KBM-7 (cell line): Measurements from ENCODE around the gene THAP9.
A peak's percentile ranks its signal among the peaks of the same experiment; 100 is the strongest.
"Not testable (repeated sequence)": the region's sequence is repeated elsewhere in the genome, so short reads cannot be mapped to it uniquely, and the experiment has no call there.

Source experiments
- DNase-seq: peaks from one replicate; pipeline ENCODE4 v3.0.0-alpha.2; 2015
- in situ Hi-C: fragments of 300-500 bp; cut with MboI; formaldehyde crosslinking; loops from 2 replicates; pipeline ENCODE4 v1.14.3; 2020; ENCODE audit warnings: low sequenced_read_pairs, low pct_unique_long_range_greater_than_20kb, mixed read lengths

The THAP9 gene, protein sequence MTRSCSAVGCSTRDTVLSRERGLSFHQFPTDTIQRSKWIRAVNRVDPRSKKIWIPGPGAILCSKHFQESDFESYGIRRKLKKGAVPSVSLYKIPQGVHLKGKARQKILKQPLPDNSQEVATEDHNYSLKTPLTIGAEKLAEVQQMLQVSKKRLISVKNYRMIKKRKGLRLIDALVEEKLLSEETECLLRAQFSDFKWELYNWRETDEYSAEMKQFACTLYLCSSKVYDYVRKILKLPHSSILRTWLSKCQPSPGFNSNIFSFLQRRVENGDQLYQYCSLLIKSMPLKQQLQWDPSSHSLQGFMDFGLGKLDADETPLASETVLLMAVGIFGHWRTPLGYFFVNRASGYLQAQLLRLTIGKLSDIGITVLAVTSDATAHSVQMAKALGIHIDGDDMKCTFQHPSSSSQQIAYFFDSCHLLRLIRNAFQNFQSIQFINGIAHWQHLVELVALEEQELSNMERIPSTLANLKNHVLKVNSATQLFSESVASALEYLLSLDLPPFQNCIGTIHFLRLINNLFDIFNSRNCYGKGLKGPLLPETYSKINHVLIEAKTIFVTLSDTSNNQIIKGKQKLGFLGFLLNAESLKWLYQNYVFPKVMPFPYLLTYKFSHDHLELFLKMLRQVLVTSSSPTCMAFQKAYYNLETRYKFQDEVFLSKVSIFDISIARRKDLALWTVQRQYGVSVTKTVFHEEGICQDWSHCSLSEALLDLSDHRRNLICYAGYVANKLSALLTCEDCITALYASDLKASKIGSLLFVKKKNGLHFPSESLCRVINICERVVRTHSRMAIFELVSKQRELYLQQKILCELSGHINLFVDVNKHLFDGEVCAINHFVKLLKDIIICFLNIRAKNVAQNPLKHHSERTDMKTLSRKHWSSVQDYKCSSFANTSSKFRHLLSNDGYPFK

DNA sequence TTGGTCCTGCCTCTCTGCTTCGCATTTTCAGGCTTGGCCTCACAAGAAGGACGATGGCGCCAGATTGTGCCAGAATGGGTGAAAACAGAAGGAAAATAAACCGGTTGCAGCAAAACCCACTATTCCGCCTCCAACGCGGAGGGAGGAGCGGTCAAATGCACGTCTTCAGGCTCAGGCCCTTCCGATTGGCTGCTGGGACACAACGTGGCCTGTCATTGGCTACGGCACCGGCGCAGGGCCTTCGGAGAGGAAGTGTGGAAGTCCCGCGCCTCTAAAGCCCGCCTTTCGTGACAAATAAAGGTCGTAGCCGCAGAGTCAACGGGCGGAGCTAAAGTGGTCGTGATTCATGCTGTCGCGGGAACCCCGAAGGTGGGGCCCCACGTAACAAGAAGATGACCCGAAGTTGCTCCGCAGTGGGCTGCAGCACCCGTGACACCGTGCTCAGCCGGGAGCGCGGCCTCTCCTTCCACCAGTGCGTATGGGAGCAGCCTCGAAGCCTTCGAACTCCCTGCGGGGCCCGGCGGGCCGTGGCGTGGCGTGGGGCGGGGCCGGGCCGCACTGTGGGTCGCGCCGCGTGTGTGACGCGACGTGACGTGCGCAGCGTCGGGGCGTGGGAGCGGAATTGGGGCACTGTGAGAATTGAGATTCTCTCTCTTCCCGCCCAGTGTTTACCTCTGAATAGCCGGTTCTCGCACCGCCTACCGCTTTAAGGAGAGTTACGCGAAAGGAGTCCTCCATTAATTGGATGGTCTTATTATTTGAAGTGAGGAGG is at the start of gene THAP9:
TSS of gene THAP9 (plus strand) at position 325 of the 772 bp plus-strand sequence. CDS start at position 393, 68 bp downstream.
- peak; percentile 99 for DNase-seq
- in situ Hi-C loops, result no loop called here

DNA sequence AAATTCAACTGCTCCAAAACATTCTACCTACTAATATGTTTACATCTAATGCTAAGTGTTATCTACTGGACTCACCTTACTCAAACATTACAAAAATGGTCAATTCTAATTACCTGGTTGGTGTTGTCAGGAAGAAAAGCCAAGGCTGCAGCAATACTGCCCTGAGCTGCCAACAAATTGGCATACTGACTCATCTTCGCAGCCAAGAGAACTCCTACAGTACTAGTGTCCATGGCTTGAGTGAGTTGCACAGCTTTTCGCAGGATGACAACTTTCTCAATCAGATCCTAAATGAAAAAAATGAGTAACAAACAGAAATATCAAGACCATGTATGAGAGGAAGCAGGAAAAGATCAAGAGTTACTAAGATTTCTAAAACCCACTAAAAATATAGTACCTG is 49.2 kb upstream of the THAP9 start:
- no peak for DNase-seq
- in situ Hi-C loops, result no loop called here

DNA sequence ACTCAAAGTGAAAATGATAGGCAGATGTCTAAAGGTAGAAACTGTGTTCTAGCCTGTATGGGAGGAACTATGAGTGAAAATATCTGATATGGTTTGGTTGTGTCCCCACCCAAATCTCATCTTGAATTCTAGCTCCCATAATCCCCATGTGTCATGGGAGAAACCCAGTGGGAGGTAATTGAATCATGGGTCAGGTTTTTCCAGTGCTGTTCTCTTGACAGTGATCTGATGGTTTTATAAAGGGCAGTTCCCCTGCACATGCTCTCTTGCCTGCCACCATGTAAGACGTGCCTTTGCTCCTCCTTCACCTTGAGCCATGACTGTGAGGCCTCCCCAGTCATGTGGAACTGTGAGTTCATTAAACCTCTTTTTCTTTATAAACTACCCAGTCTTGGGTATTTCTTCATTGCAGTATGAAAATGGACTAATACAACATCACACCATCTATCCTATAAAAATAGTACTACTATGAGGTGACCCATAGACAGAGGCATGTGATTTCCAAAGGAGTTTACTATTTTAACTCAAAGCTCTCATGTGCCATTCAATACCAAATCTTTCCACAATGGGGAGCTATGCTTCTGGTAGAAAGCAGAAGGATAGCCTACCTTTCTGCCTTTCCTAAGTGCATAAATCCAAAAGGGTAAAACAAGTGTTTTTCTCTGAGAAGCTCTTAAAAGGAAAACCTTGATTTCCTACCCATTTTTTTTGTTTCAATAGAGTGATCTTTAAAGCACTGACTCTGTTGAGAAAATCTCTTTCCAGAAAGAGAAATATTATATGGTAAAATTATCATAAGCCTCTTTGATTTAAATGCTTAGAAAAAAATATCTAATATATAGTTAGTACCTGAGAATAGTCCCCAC is 48.4 kb upstream of the THAP9 start:
- peak; percentile 51 for DNase-seq
- in situ Hi-C loops, result no loop called here

DNA sequence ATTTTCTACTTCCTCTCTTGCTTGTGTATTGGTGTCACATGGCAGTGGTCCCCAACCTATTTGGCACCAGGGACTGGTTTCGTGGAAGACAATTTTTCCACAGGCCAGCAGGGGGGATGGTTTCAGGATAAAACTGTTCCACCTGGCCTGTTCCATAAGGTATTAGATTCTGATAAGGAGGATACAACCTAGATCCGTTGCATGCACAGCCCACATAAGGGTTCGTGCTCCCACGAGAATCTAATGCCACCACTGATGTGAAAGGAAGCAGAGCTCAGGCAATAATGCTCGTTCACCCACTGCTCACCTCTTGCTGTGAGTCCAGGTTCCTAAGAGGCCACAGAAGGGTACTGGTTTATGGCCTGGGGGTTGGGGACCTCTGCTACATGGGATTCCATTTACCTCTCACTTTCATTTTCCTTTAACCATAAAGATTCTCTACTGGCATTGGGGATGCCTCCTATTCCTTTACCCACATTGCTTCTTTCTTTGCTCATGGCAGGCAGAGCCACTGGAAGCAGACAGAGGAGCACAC is 47.7 kb upstream of the THAP9 start:
- in situ Hi-C loops, result no loop called here
- DNase-seq, result peak; percentile 18

DNA sequence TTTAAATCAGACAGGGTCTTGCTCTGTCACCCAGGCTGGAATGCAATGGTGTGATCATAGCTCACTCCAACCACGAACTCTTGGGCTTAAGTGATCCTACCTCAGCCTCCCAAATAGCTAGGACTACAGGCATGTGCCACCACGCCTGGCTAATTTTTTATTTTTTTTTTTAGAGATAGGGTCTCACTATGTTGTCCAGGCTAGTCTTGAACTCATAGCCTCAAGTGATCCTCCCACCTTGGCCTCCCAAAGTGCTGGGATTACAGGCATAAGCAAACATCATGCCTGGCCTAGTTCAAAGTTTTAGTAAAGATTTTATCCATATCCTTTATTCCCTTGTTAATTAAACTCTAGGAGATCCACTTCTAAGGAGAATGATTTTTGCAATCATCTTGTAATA is 40.0 kb upstream of the THAP9 start:
- in situ Hi-C loops, DNase-seq: not testable (repeated sequence)

DNA sequence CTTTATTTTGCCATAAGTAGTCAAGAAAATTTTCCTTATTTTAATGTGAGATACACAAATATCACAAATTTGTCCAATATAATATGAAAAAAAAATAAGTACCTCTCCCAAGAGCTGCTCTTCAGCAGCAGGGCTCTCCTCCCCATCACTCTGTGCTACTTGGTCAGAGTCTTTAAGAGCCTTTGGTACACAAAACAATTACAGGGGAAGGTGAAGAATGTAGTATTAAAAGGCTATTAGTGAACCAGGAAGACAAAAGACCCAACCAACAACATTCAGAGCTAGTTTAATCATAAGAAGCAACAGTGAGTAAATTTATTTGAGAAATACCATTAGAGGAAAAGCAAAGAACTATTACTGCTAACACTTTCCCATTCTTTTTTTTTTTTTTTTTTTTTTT is 39.0 kb upstream of the THAP9 start:
- in situ Hi-C loops, result no loop called here
- no peak for DNase-seq

DNA sequence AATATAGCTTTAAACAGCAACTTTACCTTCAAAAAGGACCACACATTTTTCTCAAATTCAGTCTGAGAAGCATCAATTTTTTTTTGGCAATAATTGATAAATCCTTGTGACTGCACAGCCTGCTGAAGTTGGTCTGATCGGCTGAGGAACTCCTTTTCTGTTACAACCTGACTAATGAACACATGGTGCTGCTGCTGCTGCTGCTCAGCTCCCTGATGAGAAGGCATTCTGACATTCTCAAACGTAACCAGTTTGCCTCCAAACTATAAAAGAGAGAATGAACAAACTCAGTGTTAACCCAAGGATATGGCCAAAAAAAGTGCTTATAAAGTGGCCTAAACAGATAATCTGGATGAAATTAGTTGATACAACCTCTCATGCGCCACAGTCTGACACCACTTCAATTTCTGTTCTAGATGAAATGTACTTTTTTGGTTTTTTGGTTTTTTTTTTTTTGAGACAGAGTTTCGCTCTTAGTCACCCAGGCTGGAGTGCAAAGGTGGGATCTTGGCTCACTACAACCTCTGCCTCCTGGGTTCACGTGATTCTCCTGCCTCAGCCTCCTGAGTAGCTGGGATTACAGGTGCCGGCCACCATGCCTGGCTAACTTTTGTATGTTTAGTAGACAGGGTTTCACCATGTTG is 36.1 kb upstream of the THAP9 start:
- in situ Hi-C loops, result no loop called here
- no peak for DNase-seq

DNA sequence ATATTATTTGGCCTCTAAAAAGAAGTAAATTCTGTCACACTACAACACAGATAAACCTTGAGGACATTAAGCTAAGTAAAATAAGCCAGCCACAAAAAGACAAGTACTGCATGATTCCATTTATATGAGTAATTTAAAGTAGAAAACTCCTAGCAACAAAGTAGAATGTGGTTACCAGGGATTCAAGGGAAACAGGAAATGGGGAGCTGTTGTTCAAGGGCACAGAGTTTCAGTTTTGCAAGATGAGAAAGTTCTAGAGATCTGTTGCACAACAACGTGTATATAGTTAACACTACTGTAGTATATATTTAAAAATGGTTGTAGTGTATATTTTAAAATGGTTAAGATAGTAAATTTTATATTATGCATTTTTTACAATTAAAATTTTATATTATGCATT is 34.9 kb upstream of the THAP9 start:
- peak; percentile 75 for DNase-seq
- in situ Hi-C loops, result no loop called here

DNA sequence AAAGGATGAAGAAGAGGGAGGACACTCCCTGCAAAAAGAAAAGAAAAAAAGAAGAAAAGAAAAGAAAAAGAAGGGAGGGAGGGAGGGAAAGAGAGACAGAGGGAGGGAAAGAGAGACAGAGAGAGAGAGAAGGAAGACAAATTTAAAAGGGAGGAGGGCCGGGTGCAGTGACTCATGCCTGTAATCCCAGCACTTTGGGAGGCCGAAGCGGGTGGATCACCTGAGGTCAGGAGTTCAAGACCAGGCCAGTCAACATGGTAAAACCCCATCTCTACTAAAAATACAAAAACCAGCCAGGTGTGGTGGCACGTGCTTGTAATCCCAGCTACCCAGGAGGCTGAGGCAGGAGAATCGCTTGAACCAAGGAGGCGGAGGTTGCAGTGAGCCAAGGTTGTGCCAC is 34.5 kb upstream of the THAP9 start:
- in situ Hi-C loops, result not testable (repeated sequence)
- peak; percentile 19 for DNase-seq

DNA sequence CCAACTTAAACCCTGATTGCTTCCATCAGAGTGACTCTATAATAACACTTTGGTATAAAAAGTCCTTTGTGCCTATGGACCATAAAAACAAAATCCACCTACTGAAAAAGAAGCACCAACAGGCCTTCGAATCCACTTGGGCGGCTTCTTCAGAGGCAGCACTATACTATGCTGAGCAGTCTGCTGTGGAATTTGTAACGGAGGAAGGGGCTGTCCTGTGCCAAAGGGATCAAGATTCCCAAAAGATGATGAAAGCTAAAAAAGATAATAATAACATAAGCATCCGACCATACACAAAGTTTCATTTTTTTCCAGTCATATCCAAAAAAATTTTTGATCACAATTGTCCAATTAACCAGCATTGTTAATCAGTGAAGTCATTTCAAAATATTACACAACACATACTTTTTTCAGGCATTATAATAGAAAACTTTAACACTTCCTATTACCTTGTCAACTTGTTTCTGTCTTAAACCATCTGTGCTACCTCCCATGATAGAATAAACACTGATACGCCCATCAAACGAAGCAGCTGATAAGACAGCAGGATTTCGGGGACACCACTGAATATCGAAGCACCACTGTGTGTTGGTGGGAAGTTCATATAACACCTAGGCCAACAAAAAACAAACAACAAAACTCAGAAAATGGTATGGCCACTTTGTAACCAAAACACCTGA is 33.7 kb upstream of the THAP9 start:
- no peak for DNase-seq
- in situ Hi-C loops, result no loop called here

DNA sequence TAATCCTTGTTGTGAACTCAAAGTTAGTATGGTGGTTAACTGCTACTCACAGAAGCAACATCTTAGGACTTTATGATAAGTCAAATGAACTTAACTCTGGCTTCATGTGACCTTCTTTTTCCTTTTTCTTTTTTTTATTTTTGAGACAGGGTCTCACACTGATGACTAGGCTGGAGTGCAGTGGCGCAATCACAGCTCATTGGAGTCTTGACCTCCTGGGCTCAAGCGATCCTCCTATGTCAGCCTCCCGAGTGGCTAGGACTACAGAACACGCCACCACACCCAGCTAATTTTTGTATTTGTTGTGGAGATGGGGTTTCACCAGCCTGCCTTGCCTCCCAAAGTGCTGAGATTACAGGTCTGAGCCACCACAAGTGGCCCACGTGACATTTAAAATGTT is 32.0 kb upstream of the THAP9 start:
- DNase-seq, result no peak
- in situ Hi-C loops, result no loop called here

DNA sequence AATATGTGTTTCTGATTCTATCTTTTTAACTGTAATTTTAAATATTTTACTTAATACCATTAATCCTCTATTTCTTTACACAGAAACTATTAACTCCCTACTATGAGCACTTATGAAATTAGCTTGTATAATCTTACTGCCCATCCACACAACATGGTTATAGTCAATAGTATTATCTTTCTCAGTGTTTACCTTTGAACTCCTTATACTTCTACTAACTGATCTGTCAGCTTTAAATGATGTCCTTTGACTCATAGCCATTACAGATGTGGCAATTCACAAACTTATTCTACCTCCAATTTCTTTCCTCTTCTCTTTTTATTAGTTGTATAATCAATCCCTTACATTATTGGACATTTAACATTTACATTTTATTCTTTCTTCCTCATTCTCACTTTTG is 15.1 kb upstream of the THAP9 start:
- DNase-seq, result no peak
- in situ Hi-C loops, result no loop called here

DNA sequence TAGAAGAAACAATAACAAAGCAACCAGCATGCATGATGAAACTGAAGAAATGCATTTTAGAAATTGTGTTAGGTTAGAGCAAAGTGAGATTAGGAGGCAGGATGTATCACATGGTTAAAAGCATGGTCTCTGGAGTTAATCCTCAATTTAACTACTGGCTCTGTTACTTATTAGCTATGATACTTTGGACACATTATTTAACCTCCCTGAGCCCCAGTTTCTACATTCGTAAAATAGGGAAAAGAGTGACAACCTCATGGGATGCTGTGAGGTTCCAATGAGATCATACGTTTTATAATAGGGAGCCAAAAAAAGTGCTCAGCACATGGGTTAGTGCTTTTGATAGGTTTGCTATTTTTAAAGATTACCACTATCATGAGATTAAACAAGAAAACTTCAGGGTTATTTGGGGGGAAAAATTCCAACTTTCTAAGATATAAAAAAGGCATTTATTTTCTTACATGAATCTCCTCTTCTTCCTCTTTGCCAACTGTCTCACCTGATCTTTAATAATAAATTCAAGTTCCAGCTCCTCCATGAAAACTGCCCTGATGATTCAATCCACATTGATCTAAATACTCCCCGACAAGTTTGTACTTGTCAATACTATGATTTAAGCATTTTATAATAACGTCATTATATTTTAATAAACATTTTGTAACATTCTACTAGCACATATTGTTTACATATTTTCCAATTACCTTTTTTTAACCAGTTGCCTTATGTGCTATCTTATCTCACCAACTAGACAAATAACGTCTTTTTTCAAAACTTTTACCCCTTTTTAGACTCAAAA is 14.2 kb upstream of the THAP9 start:
- DNase-seq, result no peak
- in situ Hi-C loops, result no loop called here

DNA sequence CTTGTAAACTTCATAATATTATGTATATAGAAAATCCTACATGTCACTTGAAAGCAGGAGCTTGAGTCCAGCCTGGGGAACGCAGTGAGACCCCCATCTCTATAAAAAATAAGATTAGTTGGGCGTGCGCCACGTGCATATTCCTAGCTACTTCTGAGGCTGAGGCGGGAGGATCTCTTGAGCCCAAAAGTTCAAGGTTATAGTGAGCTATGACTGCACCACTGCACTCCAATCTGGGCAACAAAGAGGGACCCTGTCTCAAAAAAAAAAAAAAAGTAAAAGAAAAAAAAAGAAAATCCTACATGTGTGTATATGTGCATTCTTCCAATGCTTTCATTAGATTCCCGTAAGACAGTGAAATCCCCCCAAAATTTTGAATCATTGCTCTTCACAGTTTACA is 11.2 kb upstream of the THAP9 start:
- in situ Hi-C loops, result no loop called here
- DNase-seq, result peak; percentile 19

DNA sequence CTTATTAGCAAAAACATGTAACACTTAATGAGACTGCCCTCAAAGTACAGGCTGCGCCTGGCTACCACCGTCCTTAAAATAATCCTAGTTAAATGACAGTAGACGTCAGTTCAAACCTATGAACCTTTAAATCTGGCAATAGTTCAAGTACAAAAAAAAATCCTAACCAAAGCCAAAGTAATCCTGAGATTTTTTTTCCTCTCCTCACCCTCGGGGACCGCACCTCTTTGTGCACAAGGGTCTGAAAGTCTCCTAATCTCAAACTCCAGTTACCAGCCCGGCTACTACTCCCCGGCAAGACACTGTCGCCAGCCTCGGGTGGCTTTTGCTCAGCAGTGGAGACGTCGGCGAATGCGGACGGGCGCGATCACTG is 10.0 kb upstream of the THAP9 start:
- in situ Hi-C loops, result no loop called here
- no peak for DNase-seq

DNA sequence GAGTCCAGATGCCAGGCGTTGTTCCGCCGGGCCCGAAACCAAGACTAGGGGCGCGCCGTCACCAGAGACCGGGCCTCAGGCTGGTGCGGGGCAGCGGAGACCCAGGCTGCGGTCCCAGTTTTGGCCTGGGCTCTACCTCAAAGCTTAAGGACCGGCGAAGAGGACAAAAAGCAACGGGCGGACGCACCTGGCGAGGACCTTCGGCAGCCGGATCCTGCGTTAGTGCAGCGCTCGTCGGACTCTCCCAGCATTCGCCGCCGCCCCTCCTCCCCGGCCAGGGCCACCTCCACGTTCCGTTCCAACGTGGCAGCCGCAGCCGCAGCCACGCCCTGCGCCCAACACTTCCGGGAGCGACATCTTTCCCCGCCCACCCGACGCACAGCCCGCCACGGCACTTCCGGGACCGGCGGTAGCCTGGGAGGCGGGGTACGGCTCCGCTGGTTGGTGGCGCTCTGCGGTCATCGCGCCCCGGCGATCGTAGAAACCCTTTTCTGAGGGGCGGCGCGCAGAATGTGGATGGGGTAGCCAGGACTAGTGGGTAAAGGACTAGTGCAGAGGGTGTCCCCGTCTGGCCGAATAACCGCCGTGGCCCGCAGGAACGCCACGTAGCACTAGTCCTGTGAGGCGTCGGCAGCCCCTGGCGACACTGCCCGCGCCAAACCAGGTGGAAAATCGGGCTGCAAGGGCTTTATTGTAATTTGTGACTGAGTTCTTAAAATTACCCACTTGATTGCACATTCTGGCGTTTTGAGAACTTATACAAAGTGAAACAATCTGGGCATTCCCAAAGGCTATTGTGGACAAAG is 9.4 kb upstream of the THAP9 start, which contains the start of gene SEC31A:
TSS of gene SEC31A (minus strand) at position 253 of the 806 bp plus-strand sequence. CDS start 9,217 bp downstream, outside the sequence.
- in situ Hi-C loops, result no loop called here
- DNase-seq, result peak; percentile 98
